LNCaP clone FGC (cell line): ENCODE results near the gene SLC39A11.

ENCODE experiments used
- DNase-seq: peaks from one replicate; pipeline ENCODE4 v3.0.0-alpha.2; 2011; ENCODE audit warnings: low read depth
- H3K4me3 ChIP-seq: 2 replicates; pipeline ENCODE4 v1.5.1; 2011; ENCODE audit warnings: mild to moderate bottlenecking, low read depth, low read length, control low read depth
- TF ChIP-seq, protein P1 (sequence below): IDR thresholded peaks from 2 replicates; pipeline ENCODE4 v1.5.1; 2012; ENCODE audit warnings: mild to moderate bottlenecking; ENCODE audit not compliant: control insufficient read depth, insufficient read depth; ENCODE audit errors: extremely low read depth

Gene SLC39A11

DNA sequence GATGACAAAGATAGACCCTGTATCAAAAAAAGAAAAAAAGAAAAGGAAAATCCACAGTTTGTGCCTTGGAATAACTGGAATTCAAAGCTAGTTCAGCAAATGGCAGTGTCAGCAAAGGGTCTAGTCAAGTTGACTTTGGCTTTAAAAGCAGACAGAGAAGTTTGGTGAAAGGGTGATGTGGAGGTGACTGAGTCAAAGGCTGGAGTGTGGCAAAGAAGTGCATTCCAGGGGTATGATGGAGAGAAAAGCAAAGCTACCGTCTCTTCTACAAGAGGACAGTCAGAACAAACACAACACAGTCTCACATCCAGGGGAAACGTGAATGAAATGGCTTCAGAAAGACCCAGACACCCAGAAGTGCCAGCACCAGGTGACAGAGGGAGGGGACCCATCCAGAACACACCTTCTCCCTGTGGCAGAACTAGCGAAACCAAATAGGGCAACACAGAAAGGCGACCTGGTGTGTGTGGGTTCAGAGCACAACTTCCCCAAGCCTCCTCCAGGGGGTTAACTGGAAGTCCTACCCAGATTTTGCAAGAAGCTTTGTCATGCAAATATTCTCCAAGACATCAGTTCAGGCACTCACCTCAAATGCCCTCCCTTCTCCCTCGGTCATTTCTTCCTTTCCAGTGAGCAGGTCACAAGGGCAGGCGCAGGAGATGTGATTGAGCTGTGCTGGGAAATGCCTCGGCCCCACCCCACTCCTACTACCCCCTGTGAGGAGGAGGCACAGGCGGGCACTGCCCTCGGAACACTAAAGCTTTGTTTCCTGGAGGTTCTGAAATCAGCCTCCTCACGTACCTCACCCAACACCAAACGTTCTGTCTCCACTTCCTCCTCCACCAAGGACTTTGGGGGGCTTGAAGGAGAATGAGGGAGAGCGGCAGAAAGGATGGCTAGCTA is 489.7 kb downstream of the SLC39A11 start:
- TF ChIP-seq, protein P1, sequence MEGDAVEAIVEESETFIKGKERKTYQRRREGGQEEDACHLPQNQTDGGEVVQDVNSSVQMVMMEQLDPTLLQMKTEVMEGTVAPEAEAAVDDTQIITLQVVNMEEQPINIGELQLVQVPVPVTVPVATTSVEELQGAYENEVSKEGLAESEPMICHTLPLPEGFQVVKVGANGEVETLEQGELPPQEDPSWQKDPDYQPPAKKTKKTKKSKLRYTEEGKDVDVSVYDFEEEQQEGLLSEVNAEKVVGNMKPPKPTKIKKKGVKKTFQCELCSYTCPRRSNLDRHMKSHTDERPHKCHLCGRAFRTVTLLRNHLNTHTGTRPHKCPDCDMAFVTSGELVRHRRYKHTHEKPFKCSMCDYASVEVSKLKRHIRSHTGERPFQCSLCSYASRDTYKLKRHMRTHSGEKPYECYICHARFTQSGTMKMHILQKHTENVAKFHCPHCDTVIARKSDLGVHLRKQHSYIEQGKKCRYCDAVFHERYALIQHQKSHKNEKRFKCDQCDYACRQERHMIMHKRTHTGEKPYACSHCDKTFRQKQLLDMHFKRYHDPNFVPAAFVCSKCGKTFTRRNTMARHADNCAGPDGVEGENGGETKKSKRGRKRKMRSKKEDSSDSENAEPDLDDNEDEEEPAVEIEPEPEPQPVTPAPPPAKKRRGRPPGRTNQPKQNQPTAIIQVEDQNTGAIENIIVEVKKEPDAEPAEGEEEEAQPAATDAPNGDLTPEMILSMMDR, result no peak
- no peak overlapping the region for H3K4me3 ChIP-seq
- no peak for DNase-seq

DNA sequence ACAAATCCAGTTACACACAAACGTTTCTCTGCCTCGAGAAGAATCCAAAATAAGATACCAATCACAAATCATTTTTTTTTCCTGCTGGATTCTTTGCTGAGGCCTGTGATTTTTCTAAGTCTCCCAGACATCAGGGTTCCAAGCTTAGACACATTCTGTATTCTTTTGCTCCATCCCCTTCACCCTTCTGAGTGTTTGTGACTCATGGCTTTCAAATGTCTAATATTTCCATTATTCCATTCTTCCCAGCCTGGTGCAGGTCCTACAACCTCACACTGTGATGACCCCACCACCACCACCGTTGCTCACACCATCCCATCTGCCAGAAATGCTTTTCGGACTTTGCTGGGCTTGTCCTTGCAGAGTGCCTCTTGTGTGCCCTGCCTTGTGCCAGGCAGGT is 491.6 kb downstream of the SLC39A11 start:
- no peak overlapping the region for H3K4me3 ChIP-seq
- TF ChIP-seq, protein P1, result no peak
- no peak for DNase-seq

DNA sequence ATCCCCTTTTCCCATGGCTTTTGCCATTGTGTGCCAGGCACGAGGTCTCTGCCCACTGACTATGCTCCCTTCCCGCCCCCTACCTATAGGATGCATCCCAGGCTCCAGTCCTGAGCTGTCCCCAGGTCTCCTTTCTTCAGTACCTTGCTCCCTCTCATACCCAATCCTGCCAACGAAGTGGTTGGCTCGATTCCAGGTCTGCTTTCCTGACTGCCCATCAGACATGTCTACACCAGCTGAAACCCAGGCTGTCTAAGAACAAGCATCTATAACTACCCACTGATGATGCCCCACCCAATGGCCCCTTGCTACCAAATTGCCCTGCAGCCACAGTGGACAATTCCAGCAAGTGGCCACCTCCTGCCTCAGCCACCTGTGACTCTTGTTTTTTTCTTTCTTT is 492.6 kb downstream of the SLC39A11 start:
- no peak for DNase-seq
- TF ChIP-seq, protein P1, result no peak
- H3K4me3 ChIP-seq, result no peak overlapping the region

DNA sequence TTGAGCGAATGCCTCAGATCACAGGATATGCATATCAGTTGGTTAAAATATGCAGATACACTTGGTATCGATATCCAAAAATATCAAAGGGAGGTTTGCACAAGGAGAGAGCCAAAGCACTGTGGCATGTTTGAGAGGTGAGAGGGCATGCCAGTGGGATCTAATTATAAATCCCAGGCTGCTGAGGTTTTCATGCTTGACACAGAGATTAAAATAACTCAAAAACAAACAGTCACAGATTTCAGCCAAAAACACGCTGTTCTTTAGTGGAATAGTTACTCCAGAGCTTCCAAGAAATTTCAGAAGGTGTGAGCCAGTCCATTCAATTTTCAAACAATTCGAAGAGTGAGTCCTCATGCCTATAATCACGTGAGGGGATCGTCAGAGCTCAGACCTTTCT is 493.8 kb downstream of the SLC39A11 start:
- no peak for DNase-seq
- TF ChIP-seq, protein P1, result no peak
- H3K4me3 ChIP-seq, result no peak overlapping the region

DNA sequence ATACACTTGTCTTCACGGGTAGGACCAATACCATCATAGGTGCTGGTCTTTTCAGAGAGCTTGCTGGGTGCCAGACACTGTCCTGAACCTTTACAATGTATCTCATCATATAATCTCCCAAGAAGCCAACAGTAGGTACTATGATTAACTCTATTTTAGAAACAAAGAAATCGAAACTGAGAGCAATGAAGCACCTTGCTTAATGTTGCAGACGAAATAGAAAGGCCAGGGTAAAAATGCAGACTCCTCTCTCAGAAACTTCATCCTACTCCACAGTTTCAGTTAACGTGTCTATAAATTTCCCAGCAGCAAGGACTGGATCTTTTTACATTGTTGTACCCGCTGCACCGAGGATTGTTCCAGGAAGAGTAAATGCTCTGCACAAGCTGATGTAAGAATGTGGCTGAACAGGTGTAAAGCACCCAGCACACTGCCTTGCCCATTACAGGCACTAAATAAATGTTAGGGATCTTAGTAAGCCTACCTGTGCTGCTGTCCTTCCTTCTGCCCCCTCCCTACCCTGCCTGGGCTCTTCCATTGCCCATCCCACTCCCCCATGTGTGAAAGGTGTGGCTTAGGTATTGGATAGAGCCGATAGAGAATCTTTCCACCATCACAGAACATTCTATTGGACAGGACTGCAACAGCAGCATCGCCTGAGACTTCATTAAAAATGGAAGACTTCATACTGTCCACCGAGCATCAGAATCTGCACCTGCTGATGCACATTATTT is 495.0 kb downstream of the SLC39A11 start:
- no peak overlapping the region for H3K4me3 ChIP-seq
- DNase-seq, result no peak
- TF ChIP-seq, protein P1, result no peak
